SJSA1 (cell line): ENCODE measurements around the gene SETD6. TPM values are rescaled to one million over a fixed set of nuclear protein-coding genes. Genes with fewer than 3 reads are reported as not detected.
A peak's percentile ranks its signal among the peaks of the same experiment; 100 is the strongest.

Experiments
- DNase-seq, 2 experiments: peaks; one replicate each; pipeline ENCODE4 v3.0.0-alpha.2; 2015 to 2020; ENCODE audit warnings: low spot score in 2 of 2, low read depth in 1 of 2
- H3K27ac ChIP-seq: fragments of 250-450 bp; sonication (Bioruptor Pico); 2 replicates; pipeline ENCODE4 v1.5.1; 2020; ENCODE audit warnings: mild to moderate bottlenecking, moderate library complexity
- H3K27me3 ChIP-seq: fragments of 250-450 bp; sonication (Bioruptor Pico); replicated peaks from 2 replicates; pipeline ENCODE4 v1.5.1; 2020; ENCODE audit warnings: mild to moderate bottlenecking, moderate library complexity
- H3K36me3 ChIP-seq: fragments of 250-450 bp; sonication (Bioruptor Pico); 2 replicates; pipeline ENCODE4 v1.5.1; 2020; ENCODE audit warnings: mild to moderate bottlenecking
- H3K4me1 ChIP-seq: fragments of 250-450 bp; sonication (Bioruptor Pico); replicated peaks from 2 replicates; pipeline ENCODE4 v1.6.1; 2021; ENCODE audit warnings: mild to moderate bottlenecking
- H3K4me3 ChIP-seq: fragments of 250-450 bp; sonication (Bioruptor Pico); 2 replicates; pipeline ENCODE4 v1.5.1; 2020; ENCODE audit warnings: mild to moderate bottlenecking
- H3K9me3 ChIP-seq: fragments of 250-450 bp; sonication (Bioruptor Pico); replicated peaks from 2 replicates; pipeline ENCODE4 v1.5.1; 2020; ENCODE audit warnings: mild to moderate bottlenecking
- total RNA-seq: library from RNA; depleted of rRNA; stranded (reverse); fragments of >200 nt; shearing (Covaris generic); gene quantifications from 2 replicates; pipeline ENCODE4 v1.2.3, GENCODE V29; 2014; rRNA removed

Gene SETD6, protein sequence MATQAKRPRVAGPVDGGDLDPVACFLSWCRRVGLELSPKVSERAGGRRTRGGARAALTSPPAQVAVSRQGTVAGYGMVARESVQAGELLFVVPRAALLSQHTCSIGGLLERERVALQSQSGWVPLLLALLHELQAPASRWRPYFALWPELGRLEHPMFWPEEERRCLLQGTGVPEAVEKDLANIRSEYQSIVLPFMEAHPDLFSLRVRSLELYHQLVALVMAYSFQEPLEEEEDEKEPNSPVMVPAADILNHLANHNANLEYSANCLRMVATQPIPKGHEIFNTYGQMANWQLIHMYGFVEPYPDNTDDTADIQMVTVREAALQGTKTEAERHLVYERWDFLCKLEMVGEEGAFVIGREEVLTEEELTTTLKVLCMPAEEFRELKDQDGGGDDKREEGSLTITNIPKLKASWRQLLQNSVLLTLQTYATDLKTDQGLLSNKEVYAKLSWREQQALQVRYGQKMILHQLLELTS
- 1.1 and 1.8 TPM in 2 replicates for total RNA-seq

DNA sequence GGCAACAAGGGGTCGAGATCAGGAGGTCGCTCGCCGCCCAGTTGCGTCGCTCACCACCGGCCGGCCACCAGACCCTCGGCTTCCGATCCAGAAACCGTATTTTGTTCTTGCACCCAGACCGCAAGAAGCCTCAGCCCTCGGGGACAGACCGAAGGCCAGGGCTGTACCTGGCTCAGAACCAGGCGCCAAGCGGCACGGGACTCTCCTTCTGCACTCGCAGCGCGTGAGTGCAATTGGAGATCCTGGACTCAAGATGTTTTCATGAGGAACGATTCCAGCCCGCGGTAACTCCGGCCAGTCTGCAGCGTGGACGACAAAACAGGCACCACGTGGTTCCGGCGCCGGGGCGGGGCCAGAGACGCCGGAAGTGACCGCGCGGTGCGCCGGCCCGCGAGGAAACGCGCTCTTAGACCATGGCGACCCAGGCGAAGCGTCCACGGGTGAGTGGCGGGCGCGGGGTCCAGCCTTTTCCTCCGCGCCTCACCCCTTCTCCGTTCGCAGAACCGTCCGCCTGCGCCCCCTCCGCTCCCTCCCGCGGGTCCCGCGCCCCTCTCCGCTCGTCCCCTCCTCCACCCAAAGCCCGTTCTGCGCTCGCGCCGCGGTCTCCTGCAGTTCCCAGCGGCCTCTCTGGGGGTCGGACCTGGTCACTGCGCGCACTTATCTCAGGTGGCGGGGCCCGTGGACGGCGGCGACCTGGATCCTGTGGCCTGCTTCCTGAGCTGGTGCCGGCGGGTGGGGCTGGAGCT, at the start of gene SETD6:
TSS of gene SETD6 (plus strand) at position 393 of the 746 bp plus-strand sequence. CDS start at position 414, 21 bp downstream.
- peak in 1 of 2 experiments; percentile 44 for DNase-seq
- Histone ChIP-seq H3K9me3 (no peaks in the 10 kb centered on the region), H3K4me3 (peak within 1 kb of the TSS; percentile 33), H3K27me3 (no peaks in the 10 kb centered on the region), H3K27ac (no peak within 1 kb of the TSS), H3K36me3 (peaks cover 85% of the 10 kb centered on the region), H3K4me1 (peaks cover 6% of the 10 kb centered on the region; the same call in 1 of the 2 replicates)

DNA sequence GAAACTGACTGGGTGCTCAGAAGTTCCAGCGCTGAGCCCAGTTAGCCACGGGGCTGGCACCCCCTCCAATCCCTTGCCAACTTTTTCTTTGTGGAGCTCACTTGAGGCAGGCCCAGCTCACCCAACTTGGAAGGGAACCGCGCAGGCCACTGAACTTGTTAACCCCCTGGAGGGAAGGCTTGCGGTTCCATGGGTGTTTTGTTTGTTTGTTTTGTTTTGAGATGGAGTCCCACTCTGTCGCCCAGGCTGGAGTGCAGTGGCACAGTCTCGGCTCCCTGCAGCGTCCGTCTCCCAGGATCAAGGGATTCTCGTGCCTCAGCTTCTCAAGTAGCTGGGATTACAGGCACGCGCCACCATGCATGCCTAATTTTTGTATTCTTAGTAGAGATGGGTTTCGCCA, 49.5 kb upstream of the SETD6 start:
- H3K27me3 ChIP-seq: peaks cover 85% of the 10 kb centered on the region
- H3K4me1 ChIP-seq: peaks cover 10% of the 10 kb centered on the region
- H3K4me3 ChIP-seq: no peak overlapping the region
- H3K9me3 ChIP-seq: no peaks in the 10 kb centered on the region
- no peak for DNase-seq
- no peaks in the 10 kb centered on the region for H3K36me3 ChIP-seq
- no peak overlapping the region for H3K27ac ChIP-seq

DNA sequence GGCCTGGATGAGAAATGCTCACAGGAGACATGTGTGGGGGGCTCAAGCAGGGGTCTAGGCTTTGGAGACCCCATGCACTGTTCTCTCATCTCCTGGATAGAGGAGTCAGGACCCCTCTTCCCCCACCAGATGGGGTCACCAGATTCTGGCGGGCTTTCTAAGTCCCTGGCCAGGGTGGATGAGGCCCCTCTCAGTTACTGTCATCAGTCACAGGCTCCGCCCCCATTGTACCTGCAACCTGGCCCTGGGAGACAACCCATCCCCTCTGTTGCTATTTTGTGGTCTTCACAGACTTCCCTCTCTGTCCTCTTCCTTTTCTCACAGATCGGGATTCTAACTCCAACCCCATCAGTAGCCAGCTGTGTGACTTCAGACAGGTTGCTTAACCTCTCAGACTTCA, 48.9 kb upstream of the SETD6 start:
- H3K9me3 ChIP-seq: no peaks in the 10 kb centered on the region
- H3K27ac ChIP-seq: no peak overlapping the region
- DNase-seq: no peak
- H3K36me3 ChIP-seq: no peaks in the 10 kb centered on the region
- peaks cover 10% of the 10 kb centered on the region for H3K4me1 ChIP-seq
- peaks cover 79% of the 10 kb centered on the region for H3K27me3 ChIP-seq
- no peak overlapping the region for H3K4me3 ChIP-seq

DNA sequence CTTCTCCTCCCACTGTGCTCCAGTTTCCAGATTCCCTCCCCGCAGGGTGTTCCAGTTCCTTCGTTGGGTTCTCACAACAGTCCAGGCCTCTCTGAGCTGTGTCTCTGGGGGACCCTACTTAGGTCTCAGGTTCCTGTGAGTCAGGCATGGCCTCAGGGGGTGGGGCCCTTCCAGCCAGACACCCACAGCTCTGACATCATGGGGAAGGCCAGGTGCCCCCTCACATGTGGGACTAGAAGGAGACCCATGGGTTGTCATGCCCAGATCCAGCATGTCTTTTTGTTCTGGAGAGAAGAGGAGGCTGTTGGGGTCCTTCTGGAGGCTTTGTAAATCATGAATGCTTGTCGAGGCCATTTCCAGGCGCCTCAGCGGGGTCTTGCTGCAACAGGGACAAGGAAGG, 47.4 kb upstream of the SETD6 start:
- peaks cover 64% of the 10 kb centered on the region for H3K27me3 ChIP-seq
- peaks cover 10% of the 10 kb centered on the region for H3K4me1 ChIP-seq
- H3K4me3 ChIP-seq: no peak overlapping the region
- H3K27ac ChIP-seq: no peak overlapping the region
- H3K9me3 ChIP-seq: no peaks in the 10 kb centered on the region
- no peaks in the 10 kb centered on the region for H3K36me3 ChIP-seq
- no peak for DNase-seq

DNA sequence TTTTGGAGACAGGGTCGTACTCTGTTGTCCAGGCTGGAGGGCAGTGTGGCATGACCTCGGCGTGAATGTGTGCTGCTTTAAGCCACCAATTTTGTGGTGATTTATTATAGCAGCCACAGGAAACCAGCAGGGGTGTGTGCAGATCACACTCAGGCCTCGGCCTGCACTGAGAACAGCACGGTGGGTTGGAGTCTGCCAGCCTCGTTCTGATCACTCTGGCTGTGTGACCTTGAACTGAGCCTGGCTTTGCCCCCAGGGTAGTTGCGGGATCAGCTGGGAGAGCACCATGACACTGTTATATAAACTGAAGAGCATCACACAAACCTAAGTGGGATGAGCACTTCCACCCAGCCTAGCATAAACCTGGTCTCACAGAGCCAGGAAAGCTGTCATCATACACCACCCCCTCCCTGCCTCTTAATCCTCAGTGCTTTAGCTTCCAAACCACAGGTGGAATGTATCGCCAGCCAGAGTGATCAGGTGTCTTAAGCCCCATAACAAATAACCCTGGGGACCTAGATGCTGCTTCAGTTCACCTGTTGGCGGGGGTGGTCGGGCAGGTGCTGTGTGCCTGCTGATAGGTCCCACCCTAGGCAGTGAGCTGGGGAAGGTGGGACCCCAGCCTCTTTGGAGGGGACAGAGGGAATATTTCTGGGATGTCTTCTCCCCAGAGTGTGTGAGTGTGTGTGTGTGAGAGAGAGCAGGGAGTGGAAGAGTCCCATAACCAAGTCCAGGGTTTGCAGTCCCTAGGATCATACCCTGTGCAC, 43.9 kb upstream of the SETD6 start:
- Histone ChIP-seq H3K27me3 (peaks cover 45% of the 10 kb centered on the region), H3K4me1 (no peaks in the 10 kb centered on the region), H3K27ac (no peak overlapping the region), H3K36me3 (no peaks in the 10 kb centered on the region), H3K4me3 (no peak overlapping the region), H3K9me3 (no peaks in the 10 kb centered on the region)
- no peak for DNase-seq

DNA sequence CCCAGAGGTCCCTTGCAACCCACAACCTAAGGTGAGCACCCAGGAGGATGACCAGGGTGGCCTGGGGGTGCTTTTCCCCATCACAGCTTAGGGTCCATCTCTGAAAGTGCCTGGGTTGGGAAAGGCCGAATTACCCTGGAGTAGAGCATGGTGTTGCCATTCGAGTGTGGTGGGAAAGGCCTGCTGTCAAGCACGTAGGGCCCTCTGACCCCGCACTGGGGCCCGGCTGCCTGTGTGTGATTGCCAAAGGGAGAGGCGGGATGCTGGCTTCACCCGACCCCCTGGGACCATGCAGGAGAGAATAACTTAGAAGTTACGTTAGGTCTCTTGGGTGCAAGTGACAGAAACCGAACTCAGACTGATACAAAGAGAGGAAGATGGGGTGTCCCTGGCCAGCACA, 43.1 kb upstream of the SETD6 start:
- Histone ChIP-seq H3K27me3 (peaks cover 36% of the 10 kb centered on the region), H3K27ac (no peak overlapping the region), H3K4me1 (no peaks in the 10 kb centered on the region), H3K36me3 (no peaks in the 10 kb centered on the region), H3K4me3 (no peak overlapping the region), H3K9me3 (no peaks in the 10 kb centered on the region)
- DNase-seq: no peak

DNA sequence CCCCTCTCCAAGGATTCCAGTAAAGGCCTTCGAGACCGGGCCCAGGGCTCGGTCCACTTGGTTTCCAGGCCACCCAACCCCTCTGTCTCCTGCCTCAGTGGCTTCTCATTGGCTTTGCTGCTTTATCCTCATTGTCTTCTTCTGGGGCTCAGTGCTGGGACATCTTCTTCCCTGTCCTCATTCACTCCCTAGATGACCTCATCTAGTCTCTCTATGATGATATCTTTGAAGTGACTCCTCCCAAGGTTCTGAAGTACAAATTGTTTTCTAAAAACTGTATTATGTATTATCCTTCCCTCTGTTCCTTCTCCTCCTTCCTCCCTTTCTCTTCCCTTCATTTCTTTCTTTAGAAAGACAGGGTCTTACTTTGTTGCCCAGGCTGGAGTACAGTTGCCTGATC, 42.5 kb upstream of the SETD6 start:
- H3K9me3 ChIP-seq: no peaks in the 10 kb centered on the region
- H3K4me1 ChIP-seq: no peaks in the 10 kb centered on the region
- no peak overlapping the region for H3K27ac ChIP-seq
- H3K36me3 ChIP-seq: no peaks in the 10 kb centered on the region
- H3K4me3 ChIP-seq: no peak overlapping the region
- peaks cover 33% of the 10 kb centered on the region for H3K27me3 ChIP-seq
- no peak for DNase-seq

DNA sequence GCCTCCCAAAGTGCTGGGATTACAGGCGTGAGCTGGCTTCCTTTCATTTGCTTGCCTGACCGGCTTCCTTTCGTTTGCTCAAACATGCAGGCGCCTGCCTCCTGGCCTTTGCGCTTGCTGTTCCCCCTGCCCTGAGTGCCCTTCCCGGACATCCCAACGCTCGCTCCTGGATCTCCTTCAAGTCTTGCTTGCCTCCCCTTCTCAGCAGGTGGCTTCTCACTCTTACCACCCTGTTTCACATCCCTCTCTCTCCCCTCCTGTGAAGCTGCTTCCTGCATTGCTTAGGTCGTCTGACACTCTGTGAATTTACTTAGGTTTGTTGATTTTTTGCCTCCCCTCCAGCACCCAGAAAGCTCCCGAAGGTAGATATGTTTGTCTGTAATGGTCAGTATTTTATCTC, 41.0 kb upstream of the SETD6 start:
- H3K4me1 ChIP-seq: no peaks in the 10 kb centered on the region
- H3K36me3 ChIP-seq: no peaks in the 10 kb centered on the region
- peaks cover 21% of the 10 kb centered on the region for H3K27me3 ChIP-seq
- H3K9me3 ChIP-seq: no peaks in the 10 kb centered on the region
- no peak overlapping the region for H3K4me3 ChIP-seq
- DNase-seq: no peak
- no peak overlapping the region for H3K27ac ChIP-seq

DNA sequence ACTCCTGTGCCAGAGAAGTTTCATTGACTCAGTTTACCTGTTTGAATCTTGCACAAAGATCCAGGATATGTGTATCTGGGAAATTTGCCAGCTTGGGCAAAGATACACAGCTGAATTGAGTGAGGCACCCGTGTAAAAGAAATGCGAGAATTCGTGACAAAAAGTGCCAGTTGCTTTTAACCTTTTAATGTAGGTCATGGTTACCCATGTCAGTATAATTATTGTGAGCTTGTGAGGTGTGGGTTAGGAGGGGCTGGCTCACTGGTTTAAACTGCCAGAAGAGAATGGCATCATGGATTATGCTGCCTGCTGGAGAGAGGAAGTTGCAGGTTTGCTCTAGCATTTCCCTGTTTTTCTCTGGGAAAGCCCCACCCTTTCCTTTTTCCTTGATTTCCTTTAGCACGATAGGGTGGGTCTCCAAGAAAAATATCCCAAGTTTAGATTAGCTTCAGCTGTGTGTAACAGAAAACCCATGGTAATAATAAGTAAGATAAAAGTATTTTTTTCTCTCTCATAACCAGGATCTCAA, 40.2 kb upstream of the SETD6 start:
- H3K4me3 ChIP-seq: no peak overlapping the region
- no peaks in the 10 kb centered on the region for H3K9me3 ChIP-seq
- DNase-seq: no peak
- H3K36me3 ChIP-seq: no peaks in the 10 kb centered on the region
- peaks cover 12% of the 10 kb centered on the region for H3K27me3 ChIP-seq
- H3K27ac ChIP-seq: no peak overlapping the region
- H3K4me1 ChIP-seq: no peaks in the 10 kb centered on the region

DNA sequence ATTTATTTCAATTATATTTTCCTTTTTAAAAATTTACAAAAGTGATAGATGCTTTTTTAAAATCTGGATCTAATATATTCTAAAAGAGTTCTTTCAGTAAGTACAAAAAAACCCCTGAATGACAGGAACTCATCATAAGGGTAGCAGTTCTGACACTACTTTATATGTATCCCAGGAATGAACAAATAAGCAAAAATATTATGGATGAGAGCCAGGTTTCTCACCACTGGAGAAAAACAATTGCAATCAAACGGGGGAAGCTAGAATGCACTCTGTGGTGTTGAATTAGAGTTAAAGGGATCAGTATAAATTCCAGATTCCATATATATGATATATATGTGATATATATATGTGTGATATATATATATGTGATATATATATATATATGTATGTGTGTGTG, 38.5 kb upstream of the SETD6 start:
- DNase-seq: no peak
- H3K4me1 ChIP-seq: no peaks in the 10 kb centered on the region
- no peaks in the 10 kb centered on the region for H3K9me3 ChIP-seq
- H3K36me3 ChIP-seq: no peaks in the 10 kb centered on the region
- peaks cover 10% of the 10 kb centered on the region for H3K27me3 ChIP-seq
- H3K27ac ChIP-seq: no peak overlapping the region
- no peak overlapping the region for H3K4me3 ChIP-seq

DNA sequence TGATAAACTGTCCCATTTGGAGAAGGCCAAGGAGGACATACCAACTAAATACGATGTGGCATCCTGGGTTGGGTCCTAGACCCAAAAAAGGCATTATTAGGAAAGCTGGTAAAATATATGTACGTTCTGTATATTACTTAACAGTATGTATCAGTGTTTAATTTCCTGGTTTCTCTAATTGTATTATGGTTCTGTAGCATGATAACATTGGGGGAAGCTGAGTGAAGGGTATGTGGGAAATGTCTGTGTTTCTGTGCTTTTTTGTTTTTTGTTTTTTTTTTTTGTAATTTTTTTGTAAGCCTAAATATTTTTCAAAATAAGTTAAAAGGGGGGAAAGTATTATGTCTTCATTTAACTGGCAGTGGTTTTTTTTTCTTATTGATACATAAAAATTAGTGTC, 36.9 kb upstream of the SETD6 start:
- peaks cover 9% of the 10 kb centered on the region for H3K27me3 ChIP-seq
- no peaks in the 10 kb centered on the region for H3K4me1 ChIP-seq
- no peak overlapping the region for H3K4me3 ChIP-seq
- no peak overlapping the region for H3K27ac ChIP-seq
- H3K36me3 ChIP-seq: no peaks in the 10 kb centered on the region
- no peak for DNase-seq
- H3K9me3 ChIP-seq: no peaks in the 10 kb centered on the region

DNA sequence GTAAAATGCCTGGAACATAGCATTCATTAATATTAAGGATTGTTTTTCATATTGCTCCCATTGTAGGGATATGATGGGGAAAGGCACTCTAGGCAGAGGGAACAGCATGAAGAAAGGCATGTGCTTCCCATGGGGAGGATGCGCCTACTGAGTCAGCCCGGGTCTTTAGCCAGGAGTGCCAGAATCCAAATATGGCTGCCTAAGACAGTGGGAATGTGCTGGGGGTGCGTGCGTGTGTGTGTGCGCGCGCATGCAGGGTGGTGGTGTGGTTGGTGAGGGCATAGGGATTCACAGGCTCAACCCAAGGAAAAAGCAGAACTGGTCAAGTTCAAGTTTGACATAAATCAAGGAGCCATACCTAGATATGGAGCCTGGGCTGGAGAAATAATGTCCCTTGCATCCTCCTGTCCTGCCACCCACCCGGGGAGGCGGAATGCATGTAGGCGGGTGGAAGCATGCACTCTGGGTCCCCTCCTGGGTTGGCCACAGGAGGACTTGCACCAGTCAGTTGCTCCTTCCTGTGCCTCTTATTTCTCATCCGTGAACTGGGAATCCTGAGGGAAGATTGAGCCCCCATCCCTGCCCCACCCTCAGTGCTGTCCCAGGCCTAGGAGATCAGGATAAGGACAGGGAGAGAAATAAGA, 34.0 kb upstream of the SETD6 start:
- Histone ChIP-seq H3K4me3 (no peak overlapping the region), H3K36me3 (no peaks in the 10 kb centered on the region), H3K9me3 (no peaks in the 10 kb centered on the region), H3K4me1 (no peaks in the 10 kb centered on the region), H3K27me3 (no peaks in the 10 kb centered on the region; the same call in 1 of the 2 replicates), H3K27ac (no peak overlapping the region)
- no peak for DNase-seq

DNA sequence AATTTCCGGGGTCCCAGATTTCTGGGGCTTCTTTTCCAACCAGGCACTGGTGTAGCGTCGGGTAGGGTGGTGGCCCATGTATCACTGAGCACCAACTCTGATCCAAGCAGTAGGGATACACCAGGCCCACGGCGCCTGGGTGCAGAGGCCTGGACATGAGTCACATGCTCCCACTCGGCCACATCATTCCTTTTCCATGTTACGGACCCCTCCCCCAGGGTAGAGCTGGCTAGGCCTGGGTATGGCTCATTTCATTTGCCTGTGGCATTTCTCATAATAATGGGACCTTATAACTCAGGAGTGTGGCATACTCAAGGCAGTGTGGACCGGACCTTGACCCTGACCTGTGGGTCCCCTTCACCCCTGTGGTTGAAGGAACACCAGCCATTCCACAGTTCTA, 33.4 kb upstream of the SETD6 start:
- Histone ChIP-seq H3K9me3 (no peaks in the 10 kb centered on the region), H3K36me3 (no peaks in the 10 kb centered on the region), H3K4me3 (no peak overlapping the region), H3K27me3 (no peaks in the 10 kb centered on the region; the same call in 1 of the 2 replicates), H3K4me1 (no peaks in the 10 kb centered on the region), H3K27ac (no peak overlapping the region)
- DNase-seq: no peak
